PC-3 (cell line): ENCODE measurements around the gene ARL13A. TPM values are rescaled to one million over a fixed set of nuclear protein-coding genes. Genes with fewer than 3 reads are reported as not detected.

Source experiments
- ATAC-seq: fragments of 200-7000 bp; cut with Tn5 transposase; 2 replicates; pipeline ENCODE4 v1.9.1; 2020; ENCODE audit warnings: mild to moderate bottlenecking, moderate library complexity
- BruUV-seq: library from RNA; stranded (reverse); fragments of 400-500 nt; replicated peaks from 2 replicates; lab custom pipeline; 2021; lab: Mats Ljungman, UMichigan
- CTCF ChIA-PET: fragments of 300-600 bp; sonication (Branson Sonifier 250); formaldehyde crosslinking; loops from one replicate; lab custom pipeline; 2022; ENCODE audit warnings: antibody characterized with exemption; lab: Charles Lee
- POLR2A ChIA-PET: fragments of 300-600 bp; sonication (Branson Sonifier 250); formaldehyde crosslinking; loops from one replicate; lab custom pipeline; 2022; ENCODE audit warnings: antibody characterized with exemption; ENCODE audit not compliant: unreplicated experiment; lab: Charles Lee
- DNase-seq: peaks from one replicate; pipeline ENCODE4 v3.0.0-alpha.2; 2015
- H2AFZ ChIP-seq: fragments of 300-600 bp; sonication (generic); 2 replicates; pipeline ENCODE4 v1.6.0; 2016; ENCODE audit warnings: antibody characterized with exemption, low read length
- H3F3A ChIP-seq: fragments of 300-600 bp; sonication (generic); one replicate; pipeline ENCODE4 v1.6.0; 2017; ENCODE audit warnings: antibody characterized with exemption, low read length, control low read depth, mild to moderate bottlenecking; ENCODE audit not compliant: unreplicated experiment
- H3K27ac ChIP-seq: fragments of 300-600 bp; sonication (generic); 2 replicates; pipeline ENCODE4 v1.5.1; 2016; ENCODE audit warnings: mild to moderate bottlenecking, low read length
- H3K27me3 ChIP-seq: fragments of 300-600 bp; sonication (generic); 2 replicates; pipeline ENCODE4 v1.6.1; 2016; ENCODE audit warnings: low read length, mixed read lengths
- H3K36me3 ChIP-seq: fragments of 300-600 bp; sonication (generic); 2 replicates; pipeline ENCODE4 v1.6.1; 2016; ENCODE audit warnings: low read depth, mixed run types, low read length, mixed read lengths
- H3K4me1 ChIP-seq: fragments of 300-600 bp; sonication (generic); 2 replicates; pipeline ENCODE4 v1.5.1; 2016; ENCODE audit warnings: low read length; ENCODE audit not compliant: insufficient read depth
- H3K4me2 ChIP-seq: fragments of 300-600 bp; sonication (generic); 2 replicates; pipeline ENCODE4 v1.6.0; 2016; ENCODE audit warnings: low read length
- H3K4me3 ChIP-seq: fragments of 300-600 bp; sonication (generic); 2 replicates; pipeline ENCODE4 v1.5.1; 2016; ENCODE audit warnings: mild to moderate bottlenecking, low read length, mixed read lengths
- H3K79me2 ChIP-seq: fragments of 300-600 bp; sonication (generic); 2 replicates; pipeline ENCODE4 v1.6.1; 2017; ENCODE audit warnings: low read length, mixed read lengths
- H3K9ac ChIP-seq: fragments of 300-600 bp; sonication (generic); 2 replicates; pipeline ENCODE4 v1.6.0; 2016; ENCODE audit warnings: mild to moderate bottlenecking, low read length
- H3K9me2 ChIP-seq: fragments of 300-600 bp; sonication (generic); replicated peaks from 2 replicates; pipeline ENCODE4 v1.6.1; 2016; ENCODE audit warnings: mixed run types, low read length, mixed read lengths
- H3K9me3 ChIP-seq: fragments of 300-600 bp; sonication (generic); 2 replicates; pipeline ENCODE4 v1.6.1; 2016; ENCODE audit warnings: low read length, mixed read lengths
- H4K20me1 ChIP-seq: fragments of 300-600 bp; sonication (generic); 2 replicates; pipeline ENCODE4 v1.6.1; 2016; ENCODE audit warnings: low read length, mixed read lengths
- EZH2 ChIP-seq: fragments of 300-600 bp; sonication (generic); IDR thresholded peaks from one replicate; pipeline ENCODE4 v1.6.1; 2017; ENCODE audit warnings: antibody characterized with exemption, mild to moderate bottlenecking, low read length; ENCODE audit not compliant: unreplicated experiment
- EZH2phosphoT487 ChIP-seq: fragments of 300-600 bp; sonication (generic); IDR thresholded peaks from 2 replicates; pipeline ENCODE4 v1.6.1; 2018; ENCODE audit warnings: mild to moderate bottlenecking, antibody characterized with exemption, low read length, borderline replicate concordance
- intact Hi-C: fragments of 100-400 bp; cut with micrococcal nuclease; formaldehyde crosslinking; loops from 2 replicates; pipeline ENCODE4 v1.9.0; 2023
- total RNA-seq: library from RNA; depleted of rRNA; stranded (reverse); fragments of >200 nt; gene quantifications from 2 replicates; pipeline ENCODE4 v1.2.3, GENCODE V29; 2014
- TF ChIP-seq, protein P1 (sequence below): fragments of 300-600 bp; sonication (generic); conservative IDR thresholded peaks from 2 replicates; pipeline ENCODE4 v1.5.1; 2017; ENCODE audit warnings: antibody characterized with exemption, low read depth, mild to moderate bottlenecking, low read length

ARL13A gene
- total RNA-seq, 1 experiment from 2014 or later, result not detected

- DNase-seq (no peak), ATAC-seq (no peak)
- H3K4me2 ChIP-seq, result no peak overlapping the region
- H4K20me1 ChIP-seq, result no peaks in the 10 kb centered on the region
- H3K9me2 ChIP-seq, result no peaks in the 10 kb centered on the region
- H3K9me3 ChIP-seq, result no peaks in the 10 kb centered on the region
- H3K79me2 ChIP-seq, result no peaks in the 10 kb centered on the region
- H2AFZ ChIP-seq, result no peak overlapping the region
- no TSS peak for BruUV-seq
- CTCF ChIA-PET, result no interaction called here
- H3K4me3 ChIP-seq, result no peak overlapping the region
- intact Hi-C loops, result loop anchor here (10.0 kb wide), 1 partner anchor 160 kb away; the partner anchor contains the start of gene CSTF2
- H3K9ac ChIP-seq, result no peak overlapping the region
- no peaks in the 10 kb centered on the region for H3K36me3 ChIP-seq
- TF ChIP-seq, protein P1, sequence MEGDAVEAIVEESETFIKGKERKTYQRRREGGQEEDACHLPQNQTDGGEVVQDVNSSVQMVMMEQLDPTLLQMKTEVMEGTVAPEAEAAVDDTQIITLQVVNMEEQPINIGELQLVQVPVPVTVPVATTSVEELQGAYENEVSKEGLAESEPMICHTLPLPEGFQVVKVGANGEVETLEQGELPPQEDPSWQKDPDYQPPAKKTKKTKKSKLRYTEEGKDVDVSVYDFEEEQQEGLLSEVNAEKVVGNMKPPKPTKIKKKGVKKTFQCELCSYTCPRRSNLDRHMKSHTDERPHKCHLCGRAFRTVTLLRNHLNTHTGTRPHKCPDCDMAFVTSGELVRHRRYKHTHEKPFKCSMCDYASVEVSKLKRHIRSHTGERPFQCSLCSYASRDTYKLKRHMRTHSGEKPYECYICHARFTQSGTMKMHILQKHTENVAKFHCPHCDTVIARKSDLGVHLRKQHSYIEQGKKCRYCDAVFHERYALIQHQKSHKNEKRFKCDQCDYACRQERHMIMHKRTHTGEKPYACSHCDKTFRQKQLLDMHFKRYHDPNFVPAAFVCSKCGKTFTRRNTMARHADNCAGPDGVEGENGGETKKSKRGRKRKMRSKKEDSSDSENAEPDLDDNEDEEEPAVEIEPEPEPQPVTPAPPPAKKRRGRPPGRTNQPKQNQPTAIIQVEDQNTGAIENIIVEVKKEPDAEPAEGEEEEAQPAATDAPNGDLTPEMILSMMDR, result no peak
- TF ChIP-seq EZH2phosphoT487, result no peak
- no peak for TF ChIP-seq EZH2
- no peaks in the 10 kb centered on the region for H3K27me3 ChIP-seq
- POLR2A ChIA-PET, result no interaction called here
- peaks cover 22% of the 10 kb centered on the region for H3K4me1 ChIP-seq
- no peak overlapping the region for H3K27ac ChIP-seq
- H3F3A ChIP-seq, result peaks cover 4% of the 10 kb centered on the region
Observed at GRCh38 chrX:100984818-100985217, 15.3 kb downstream of the ARL13A start.

- ATAC-seq, result no peak
- intact Hi-C loops, result loop anchor here (10.0 kb wide), 1 partner anchor 95 kb away; no protein-coding TSS in a partner anchor
- no TSS peak for BruUV-seq
Observed at GRCh38 chrX:100990139-100990538, 20.6 kb downstream of the ARL13A start.

More at GRCh38 chrX:100990139-100990538, 20.6 kb downstream of the ARL13A start:
- CTCF ChIA-PET, result no interaction called here
- no peak overlapping the region for H3K27ac ChIP-seq
- H3K9me2 ChIP-seq, result no peaks in the 10 kb centered on the region
- no peak overlapping the region for H2AFZ ChIP-seq
- H3K36me3 ChIP-seq, result peaks cover 6% of the 10 kb centered on the region; the same call in 1 of the 2 replicates
- DNase-seq, result no peak
- no peaks in the 10 kb centered on the region for H3K27me3 ChIP-seq
- H3K4me2 ChIP-seq, result no peak overlapping the region
- H4K20me1 ChIP-seq, result no peaks in the 10 kb centered on the region
- H3K4me3 ChIP-seq, result no peak overlapping the region
- no peak for TF ChIP-seq EZH2
- TF ChIP-seq, protein P1, result no peak
- no peak for TF ChIP-seq EZH2phosphoT487
- peaks cover 16% of the 10 kb centered on the region for H3K4me1 ChIP-seq
- no peaks in the 10 kb centered on the region for H3F3A ChIP-seq
- H3K9me3 ChIP-seq, result no peaks in the 10 kb centered on the region
- H3K9ac ChIP-seq, result no peak overlapping the region
- no peaks in the 10 kb centered on the region for H3K79me2 ChIP-seq
- POLR2A ChIA-PET, result no interaction called here
